ENCODE data around the gene PLCXD1. TPM values are rescaled to one million over a fixed set of nuclear protein-coding genes. Genes with fewer than 3 reads are reported as not detected.
"Not testable (repeated sequence)": the region's sequence is repeated elsewhere in the genome, so short reads cannot be mapped to it uniquely, and the experiment has no call there.

PLCXD1 gene
- total RNA-seq, 2 donors from 2014 or later, result 12.9 to 20.8 TPM

DNA sequence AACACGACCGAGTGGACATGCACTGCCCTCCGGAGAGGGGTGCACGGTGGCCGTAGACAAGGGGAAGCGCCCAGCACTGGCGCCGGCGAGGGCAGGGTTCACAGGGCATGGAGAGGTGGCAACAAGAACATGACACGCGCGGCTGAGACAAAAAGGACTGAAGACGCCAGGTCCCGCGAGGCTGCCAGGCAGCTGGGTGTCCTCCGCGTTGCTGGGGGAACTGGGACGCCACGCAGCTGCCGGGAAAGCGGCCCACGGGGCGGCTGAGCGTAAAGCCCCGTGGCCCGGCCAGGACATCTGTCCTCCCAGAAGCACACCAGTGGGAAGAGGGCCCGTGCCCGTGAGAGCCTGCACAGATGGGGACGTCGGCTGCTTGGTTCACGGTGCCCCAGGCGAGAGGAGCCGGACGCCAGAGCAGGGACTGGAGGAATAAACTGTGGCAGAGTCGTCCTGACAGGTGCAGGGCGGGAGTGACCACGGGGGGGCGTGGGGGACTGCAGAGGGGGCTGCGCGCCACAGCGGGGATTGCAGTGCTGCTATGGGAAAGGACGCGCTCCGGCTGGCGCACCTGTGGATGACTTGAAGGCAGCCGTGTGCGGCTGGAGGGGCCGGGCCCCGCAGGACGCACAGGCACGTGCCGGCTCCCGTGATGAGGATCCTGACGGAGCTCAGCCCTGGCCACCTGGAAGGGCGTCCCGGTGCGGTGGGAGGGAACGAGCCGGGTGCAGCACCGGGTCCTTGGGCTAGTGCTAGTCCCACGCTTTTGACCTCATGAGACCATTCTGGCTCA, 69.5 kb downstream of the PLCXD1 start:
- no peak for DNase-seq (ENCODE audit: low spot score)
- Histone ChIP-seq H3K27ac (no peak overlapping the region), H3K4me1 (replicated peaks) (no peaks in the 10 kb centered on the region), H3K27me3 (replicated peaks; ENCODE audit: insufficient read depth) (no peaks in the 10 kb centered on the region), H3K4me3 (no peak overlapping the region), H3K9me3 (no peaks in the 10 kb centered on the region), H3K36me3 (no peaks in the 10 kb centered on the region)
- WGBS, result 96% methylated on average over 61 of the region's 61 CpGs
- TF ChIP-seq POLR2AphosphoS5 (IDR thresholded peaks at IDR 0.05), result no peak
- no peak for TF ChIP-seq POLR2A (IDR thresholded peaks at IDR 0.05)
- TF ChIP-seq, protein P1, sequence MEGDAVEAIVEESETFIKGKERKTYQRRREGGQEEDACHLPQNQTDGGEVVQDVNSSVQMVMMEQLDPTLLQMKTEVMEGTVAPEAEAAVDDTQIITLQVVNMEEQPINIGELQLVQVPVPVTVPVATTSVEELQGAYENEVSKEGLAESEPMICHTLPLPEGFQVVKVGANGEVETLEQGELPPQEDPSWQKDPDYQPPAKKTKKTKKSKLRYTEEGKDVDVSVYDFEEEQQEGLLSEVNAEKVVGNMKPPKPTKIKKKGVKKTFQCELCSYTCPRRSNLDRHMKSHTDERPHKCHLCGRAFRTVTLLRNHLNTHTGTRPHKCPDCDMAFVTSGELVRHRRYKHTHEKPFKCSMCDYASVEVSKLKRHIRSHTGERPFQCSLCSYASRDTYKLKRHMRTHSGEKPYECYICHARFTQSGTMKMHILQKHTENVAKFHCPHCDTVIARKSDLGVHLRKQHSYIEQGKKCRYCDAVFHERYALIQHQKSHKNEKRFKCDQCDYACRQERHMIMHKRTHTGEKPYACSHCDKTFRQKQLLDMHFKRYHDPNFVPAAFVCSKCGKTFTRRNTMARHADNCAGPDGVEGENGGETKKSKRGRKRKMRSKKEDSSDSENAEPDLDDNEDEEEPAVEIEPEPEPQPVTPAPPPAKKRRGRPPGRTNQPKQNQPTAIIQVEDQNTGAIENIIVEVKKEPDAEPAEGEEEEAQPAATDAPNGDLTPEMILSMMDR (IDR thresholded peaks at IDR 0.05), result no peak
- intact Hi-C loops (cut with DNase I), result no loop called here

DNA sequence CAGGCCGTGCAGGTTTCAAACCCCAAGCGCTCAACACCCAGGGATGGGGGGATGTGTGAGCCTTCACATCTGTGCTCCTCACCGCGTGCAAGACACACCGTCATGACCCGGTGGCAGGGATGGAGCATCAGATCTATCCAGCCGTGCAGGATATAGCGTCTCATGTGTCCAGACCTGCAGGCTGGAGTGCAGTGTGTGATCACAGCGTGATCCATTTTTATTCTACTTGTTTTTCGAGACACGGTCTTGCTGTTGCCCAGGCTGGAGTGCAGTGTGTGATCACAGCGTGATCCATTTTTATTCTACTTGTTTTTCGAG, 70.1 kb downstream of the PLCXD1 start:
- DNase-seq (ENCODE audit: low spot score); H3K4me3 ChIP-seq; H3K9me3 ChIP-seq; H3K36me3 ChIP-seq; intact Hi-C loops (cut with DNase I); H3K4me1 ChIP-seq (replicated peaks); H3K27ac ChIP-seq; H3K27me3 ChIP-seq (replicated peaks; ENCODE audit: insufficient read depth): not testable (repeated sequence)
- WGBS, result 92% methylated on average over 13 of the region's 13 CpGs

- H3K36me3 ChIP-seq, result no peaks in the 10 kb centered on the region
- no peaks in the 10 kb centered on the region for H3K4me1 ChIP-seq (replicated peaks)
- DNase-seq (ENCODE audit: low spot score), result no peak
- H3K27ac ChIP-seq, result no peak overlapping the region
- H3K27me3 ChIP-seq (replicated peaks; ENCODE audit: insufficient read depth), result no peaks in the 10 kb centered on the region
- no peak for TF ChIP-seq POLR2A (IDR thresholded peaks at IDR 0.05)
- TF ChIP-seq, protein P1 (IDR thresholded peaks at IDR 0.05), result no peak
- TF ChIP-seq POLR2AphosphoS5 (IDR thresholded peaks at IDR 0.05), result no peak
- H3K9me3 ChIP-seq, result no peaks in the 10 kb centered on the region
- WGBS, result 92% methylated on average over 10 of the region's 10 CpGs
- no peak overlapping the region for H3K4me3 ChIP-seq
- intact Hi-C loops (cut with DNase I), result no loop called here
These were observed 70.6 kb downstream of the PLCXD1 start for GRCh38 chrX:351736-352135.

- H3K9me3 ChIP-seq, result no peaks in the 10 kb centered on the region
- intact Hi-C loops (cut with DNase I), result no loop called here
These were observed 71.0 kb downstream of the PLCXD1 start for GRCh38 chrX:352181-352580.

GRCh38 chrX:352582-353314, 71.6 kb downstream of the PLCXD1 start:
- Histone ChIP-seq H3K36me3 (no peaks in the 10 kb centered on the region), H3K4me3 (no peak overlapping the region), H3K4me1 (replicated peaks) (no peaks in the 10 kb centered on the region), H3K9me3 (no peaks in the 10 kb centered on the region), H3K27me3 (replicated peaks; ENCODE audit: insufficient read depth) (no peaks in the 10 kb centered on the region), H3K27ac (no peak overlapping the region)
- WGBS, result 95% methylated on average over 39 of the region's 39 CpGs
- no peak for DNase-seq (ENCODE audit: low spot score)
- no peak for TF ChIP-seq POLR2A (IDR thresholded peaks at IDR 0.05)
- TF ChIP-seq, protein P1 (IDR thresholded peaks at IDR 0.05), result no peak
- TF ChIP-seq POLR2AphosphoS5 (IDR thresholded peaks at IDR 0.05), result no peak
- intact Hi-C loops (cut with DNase I), result no loop called here

More at GRCh38 chrX:352181-352580, 71.0 kb downstream of the PLCXD1 start:
- DNase-seq (ENCODE audit: low spot score), result no peak
- H3K27ac ChIP-seq, result no peak overlapping the region
- no peaks in the 10 kb centered on the region for H3K36me3 ChIP-seq
- TF ChIP-seq POLR2AphosphoS5 (IDR thresholded peaks at IDR 0.05) (no peak), POLR2A (IDR thresholded peaks at IDR 0.05) (no peak)
- TF ChIP-seq, protein P1 (IDR thresholded peaks at IDR 0.05), result no peak
- H3K27me3 ChIP-seq (replicated peaks; ENCODE audit: insufficient read depth), result no peaks in the 10 kb centered on the region
- no peaks in the 10 kb centered on the region for H3K4me1 ChIP-seq (replicated peaks)
- H3K4me3 ChIP-seq, result no peak overlapping the region
- WGBS, result 95% methylated on average over 27 of the region's 27 CpGs

Other genes with a start within 250 kb of the PLCXD1 start
- gene GTPBP6, start 37.4 kb downstream of the PLCXD1 start, total RNA-seq, result 10 to 100 TPM; 43.9 to 69.6 TPM
- 10 to 100 TPM; 20.6 to 73.2 TPM for gene PPP2R3B, start 105.5 kb downstream of the PLCXD1 start, total RNA-seq

All from prostate gland (tissue), 2 donors.